Dedifferentiated amniotic fluid mesenchymal stem cell (primary cell): ENCODE data around the gene TRIM31.
A peak's percentile ranks its signal among the peaks of the same experiment; 100 is the strongest.
"Not testable (repeated sequence)": the region's sequence is repeated elsewhere in the genome, so short reads cannot be mapped to it uniquely, and the experiment has no call there.

Experiments
- DNase-seq: peaks from one replicate; pipeline ENCODE4 v3.0.0-alpha.2; 2016; ENCODE audit errors: extremely low spot score

The TRIM31 gene

GRCh38 chr6:30149858-30150550, 37.1 kb upstream of the TRIM31 start:
- DNase-seq, result no peak

GRCh38 chr6:30149234-30149633, 36.3 kb upstream of the TRIM31 start:
- DNase-seq, result no peak

GRCh38 chr6:30147096-30147495, 34.2 kb upstream of the TRIM31 start:
- DNase-seq, result no peak

- DNase-seq, result no peak
These were observed 32.9 kb upstream of the TRIM31 start for GRCh38 chr6:30145818-30146217.

- DNase-seq, result no peak
These were observed 31.9 kb upstream of the TRIM31 start for GRCh38 chr6:30144811-30145210.

GRCh38 chr6:30143780-30144179, 30.9 kb upstream of the TRIM31 start:
- DNase-seq, result no peak

- DNase-seq, result no peak
These were observed 29.8 kb upstream of the TRIM31 start for GRCh38 chr6:30142665-30143064.

GRCh38 chr6:30140240-30140639, 27.4 kb upstream of the TRIM31 start:
- not testable (repeated sequence) for DNase-seq

GRCh38 chr6:30136570-30137286, 23.8 kb upstream of the TRIM31 start:
- DNase-seq, result no peak

- no peak for DNase-seq
These were observed 22.9 kb upstream of the TRIM31 start, which contains the start of gene TRIM40 for GRCh38 chr6:30135757-30136156. Gene TRIM40, plus strand, starts transcription at chr6:30136140. Its CDS starts 897 bp downstream, at chr6:30137037.

GRCh38 chr6:30135147-30135546, 22.3 kb upstream of the TRIM31 start:
- no peak for DNase-seq

GRCh38 chr6:30131947-30132497, 19.1 kb upstream of the TRIM31 start:
- no peak for DNase-seq

- peak; percentile 81 for DNase-seq
These were observed 18.3 kb upstream of the TRIM31 start for GRCh38 chr6:30130887-30131862.

GRCh38 chr6:30130179-30130679, 17.3 kb upstream of the TRIM31 start:
- no peak for DNase-seq

- no peak for DNase-seq
These were observed 16.6 kb upstream of the TRIM31 start for GRCh38 chr6:30129265-30130178.

GRCh38 chr6:30127238-30128093, 14.6 kb upstream of the TRIM31 start:
- DNase-seq, result no peak

GRCh38 chr6:30122515-30122914, 9.6 kb upstream of the TRIM31 start:
- no peak for DNase-seq

GRCh38 chr6:30121446-30122366, 8.8 kb upstream of the TRIM31 start:
- no peak for DNase-seq
